HFF-Myc (cell line): Measurements from ENCODE around the gene GNB4.
A peak's percentile ranks its signal among the peaks of the same experiment; 100 is the strongest.

Experiments
- DNase-seq: peaks from one replicate; pipeline ENCODE4 v3.0.0-alpha.2; 2011; ENCODE audit warnings: low read depth; ENCODE audit errors: extremely low read depth
- H3K4me3 ChIP-seq: replicated peaks from 2 replicates; pipeline ENCODE4 v1.5.1; 2011; ENCODE audit warnings: low read depth, mild to moderate bottlenecking, control low read depth, low read length
- CTCF ChIP-seq: IDR thresholded peaks from 2 replicates; pipeline ENCODE4 v1.5.1; 2012; ENCODE audit warnings: mild to moderate bottlenecking, low read depth, low read length, control low read depth; ENCODE audit errors: missing control alignments

The GNB4 gene

GRCh38 chr3:179447251-179447650 lies 4.0 kb downstream of the GNB4 start:
- H3K4me3 ChIP-seq: no peak overlapping the region
- DNase-seq: no peak
- TF ChIP-seq CTCF: no peak

- H3K4me3 ChIP-seq: no peak overlapping the region
- peak; percentile 27 for TF ChIP-seq CTCF
- DNase-seq: no peak
These were observed 4.8 kb downstream of the GNB4 start for GRCh38 chr3:179446501-179446900.

- DNase-seq: no peak
- H3K4me3 ChIP-seq: no peak overlapping the region
- no peak for TF ChIP-seq CTCF
These were observed 12.4 kb downstream of the GNB4 start for GRCh38 chr3:179438841-179439240.

- no peak for DNase-seq
- no peak for TF ChIP-seq CTCF
- H3K4me3 ChIP-seq: no peak overlapping the region
These were observed 14.8 kb downstream of the GNB4 start for GRCh38 chr3:179436517-179436916.

GRCh38 chr3:179432451-179432850 lies 18.8 kb downstream of the GNB4 start:
- H3K4me3 ChIP-seq: no peak overlapping the region
- DNase-seq: no peak
- TF ChIP-seq CTCF: no peak

- no peak overlapping the region for H3K4me3 ChIP-seq
- DNase-seq: no peak
- no peak for TF ChIP-seq CTCF
These were observed 19.2 kb downstream of the GNB4 start for GRCh38 chr3:179432021-179432420.

- DNase-seq: no peak
- TF ChIP-seq CTCF: no peak
- no peak overlapping the region for H3K4me3 ChIP-seq
These were observed 20.9 kb downstream of the GNB4 start for GRCh38 chr3:179430277-179430870.
